Left renal pelvis (tissue), 4 donors: Measurements from ENCODE around the gene HOXD1. TPM values are rescaled to one million over a fixed set of nuclear protein-coding genes. Genes with fewer than 3 reads are reported as not detected.

Source experiments
- DNase-seq, 4 donors: peaks; one replicate each; pipeline ENCODE4 v3.0.0-alpha.2; 2013; ENCODE audit warnings: low read depth in 4 of 4, low spot score in 3 of 4
- polyA plus RNA-seq, 4 donors: library from polyadenylated mRNA; unstranded; fragments of 120-200 nt; gene quantifications; one replicate each; pipeline ENCODE4 v1.2.1, GENCODE V29; 2013; ENCODE audit not compliant: insufficient read length in 4 of 4

Gene HOXD1
- polyA plus RNA-seq, 4 donors: 3.1 to 13.7 (median 8.5) TPM

- DNase-seq: no peak
Observed at GRCh38 chr2:176152350-176153181, 35.9 kb upstream of the HOXD1 start.

- DNase-seq: no peak
Observed at GRCh38 chr2:176154576-176155252, 33.8 kb upstream of the HOXD1 start.

DNA sequence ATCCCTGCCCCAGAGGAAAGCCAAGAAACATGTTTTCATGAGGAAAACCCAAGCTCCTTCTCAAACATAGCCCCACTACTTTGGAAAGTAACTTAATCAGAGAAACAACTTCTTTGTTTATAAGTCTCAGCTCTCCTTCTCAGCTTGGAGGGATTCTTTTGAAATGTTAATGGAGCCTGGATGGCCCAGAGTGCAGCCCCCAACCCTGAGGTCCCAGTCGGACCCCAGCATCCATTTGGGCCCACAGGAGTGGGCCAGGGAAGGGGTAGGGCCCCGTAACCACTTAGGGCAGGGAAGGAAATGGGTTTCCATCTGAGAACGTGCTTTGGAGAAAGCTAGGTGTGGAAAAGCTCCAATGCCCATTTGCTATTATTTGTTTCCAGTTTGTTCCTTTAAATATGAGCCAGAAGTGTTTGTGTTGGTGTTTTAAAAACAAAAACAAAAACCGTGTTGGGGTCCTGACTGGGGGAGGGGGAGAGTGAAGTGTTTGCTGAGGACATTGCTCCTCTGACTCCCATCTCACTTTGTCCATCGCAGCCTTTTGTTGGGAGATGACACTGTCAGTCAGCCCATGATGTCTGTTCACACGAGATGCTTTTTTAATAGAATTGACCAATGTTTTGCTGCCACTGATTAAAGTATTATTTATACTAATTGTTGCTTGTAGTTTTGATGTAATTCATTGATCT is 33.0 kb upstream of the HOXD1 start:
- DNase-seq: no peak

DNA sequence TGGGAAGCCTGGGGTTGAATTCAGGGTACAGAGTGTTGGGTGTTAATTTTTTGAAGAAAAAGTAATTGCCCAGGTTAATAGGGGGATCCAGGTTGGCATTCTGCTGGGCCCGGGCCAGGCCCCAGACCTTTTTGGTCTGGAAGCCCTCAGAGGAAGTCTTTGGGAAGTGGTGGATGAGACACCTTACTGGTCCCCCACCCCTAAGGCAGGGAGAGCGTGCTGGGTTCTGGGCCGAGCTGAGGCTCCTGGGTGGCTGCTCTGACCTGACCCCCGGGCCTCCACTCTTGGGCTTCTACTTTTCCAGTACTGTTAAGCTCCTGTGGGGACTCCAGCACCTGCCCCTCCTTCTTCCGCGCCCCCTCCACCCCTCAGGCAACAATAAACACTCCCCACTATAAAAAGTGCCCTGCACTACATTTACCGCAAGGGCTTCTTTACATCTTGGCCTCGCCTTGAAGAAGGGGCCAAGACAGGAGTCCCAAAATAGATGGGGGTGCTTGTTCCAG is 32.1 kb upstream of the HOXD1 start:
- no peak for DNase-seq

- DNase-seq: no peak
Observed at GRCh38 chr2:176156807-176157498, 31.5 kb upstream of the HOXD1 start, which contains the start of gene HOXD3. Gene HOXD3 (plus strand): TSS chr2:176157307. CDS start chr2:176169115, 11,808 bp downstream.

DNA sequence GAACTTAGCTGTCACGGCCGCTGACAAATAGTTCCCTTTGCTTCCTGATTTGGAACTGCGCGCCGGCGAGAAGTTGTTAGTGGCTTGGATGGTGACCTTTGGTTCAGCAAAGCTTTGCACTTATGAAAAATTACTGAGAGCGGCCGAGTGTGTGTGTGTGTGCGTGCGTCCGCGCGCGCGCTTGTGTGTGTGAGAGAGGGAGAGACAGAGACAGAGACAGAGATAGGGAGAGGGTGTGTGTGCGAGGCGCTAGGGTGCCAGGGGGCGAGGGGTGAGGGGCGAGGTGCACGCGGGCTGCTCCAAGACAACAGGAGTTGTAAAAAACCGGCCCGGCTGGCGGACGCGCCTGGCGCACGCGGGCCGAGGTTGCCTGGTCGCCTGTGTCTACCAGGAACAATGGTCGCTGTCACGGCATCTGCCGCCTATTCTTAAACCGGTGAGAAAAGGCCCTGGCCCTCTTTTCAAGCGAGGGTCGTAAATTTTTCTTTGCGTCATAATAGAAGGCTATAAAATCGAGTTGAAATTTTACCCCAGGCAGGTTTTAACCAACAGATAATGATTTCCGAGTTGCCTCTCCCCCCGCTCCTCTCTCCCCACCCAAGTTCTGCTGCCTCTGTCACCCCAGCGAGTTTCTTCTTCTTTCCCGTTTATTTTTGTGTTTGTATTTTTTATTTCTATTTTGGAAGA is 30.8 kb upstream of the HOXD1 start:
- no peak for DNase-seq

DNA sequence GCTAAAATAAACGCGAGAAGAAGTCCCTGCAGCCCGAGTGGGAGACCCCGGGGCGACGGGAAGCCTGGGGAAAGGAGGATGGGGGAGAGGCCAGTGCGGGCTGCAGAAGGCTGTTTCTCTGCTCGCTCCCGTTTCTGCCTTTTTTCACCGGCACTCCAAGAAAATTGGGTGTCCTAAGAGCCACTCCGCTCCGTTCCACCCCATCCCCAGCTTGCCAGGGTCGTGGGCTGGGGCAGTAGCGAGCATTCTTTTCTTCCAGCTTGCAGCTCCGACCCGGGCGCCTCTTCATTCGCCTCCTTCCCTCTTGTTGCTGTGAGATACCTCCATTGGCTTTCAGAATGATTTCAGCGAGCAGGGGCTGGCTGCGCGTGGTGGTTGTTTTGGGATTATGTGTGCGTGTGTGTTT is 30.3 kb upstream of the HOXD1 start:
- DNase-seq: no peak

GRCh38 chr2:176158855-176159662 is 29.4 kb upstream of the HOXD1 start:
- DNase-seq: no peak

- DNase-seq: no peak
Observed at GRCh38 chr2:176159663-176160250, 28.7 kb upstream of the HOXD1 start.

- no peak for DNase-seq
Observed at GRCh38 chr2:176160251-176160985, 28.1 kb upstream of the HOXD1 start.

DNA sequence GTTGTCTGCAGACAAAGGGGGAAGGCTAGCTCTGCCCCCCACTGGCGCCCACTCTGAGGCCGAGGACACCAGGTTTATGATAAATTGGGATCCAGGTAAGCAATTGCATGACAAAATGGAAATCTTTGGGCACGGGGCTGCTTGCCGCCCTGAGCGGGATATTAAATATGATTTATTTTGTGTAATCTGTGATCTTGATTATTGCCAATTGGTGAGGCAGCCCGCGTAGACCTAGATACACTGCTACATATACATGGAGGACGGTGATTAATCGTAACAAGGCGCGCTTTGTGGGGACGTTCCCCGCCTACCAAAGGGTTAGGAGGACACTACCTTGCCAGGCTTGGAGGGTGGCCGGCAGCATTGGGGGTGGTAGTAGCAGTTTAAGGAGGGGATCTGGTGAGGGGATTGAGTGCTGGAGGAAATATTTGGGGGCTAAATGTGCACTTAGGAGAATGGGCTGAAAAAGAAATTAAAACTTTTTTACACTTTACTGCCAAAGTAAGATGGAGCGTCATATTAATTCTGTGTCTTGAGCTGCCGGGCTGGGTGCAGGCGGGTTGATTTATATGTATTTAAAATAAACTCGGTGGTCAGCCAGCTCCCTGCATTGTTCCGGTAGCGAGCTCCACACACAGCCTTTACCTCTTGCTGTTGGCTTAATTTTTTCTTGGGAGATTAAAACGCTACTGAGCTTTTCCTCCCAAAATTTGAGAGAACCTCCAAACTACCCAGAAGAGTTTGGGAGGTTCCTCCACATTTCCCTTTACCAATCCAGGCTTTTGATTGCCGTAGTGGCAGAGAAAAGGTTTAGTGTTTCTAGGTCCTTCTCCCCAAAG is 27.3 kb upstream of the HOXD1 start:
- no peak for DNase-seq

- DNase-seq: no peak
Observed at GRCh38 chr2:176161825-176162626, 26.4 kb upstream of the HOXD1 start.

DNA sequence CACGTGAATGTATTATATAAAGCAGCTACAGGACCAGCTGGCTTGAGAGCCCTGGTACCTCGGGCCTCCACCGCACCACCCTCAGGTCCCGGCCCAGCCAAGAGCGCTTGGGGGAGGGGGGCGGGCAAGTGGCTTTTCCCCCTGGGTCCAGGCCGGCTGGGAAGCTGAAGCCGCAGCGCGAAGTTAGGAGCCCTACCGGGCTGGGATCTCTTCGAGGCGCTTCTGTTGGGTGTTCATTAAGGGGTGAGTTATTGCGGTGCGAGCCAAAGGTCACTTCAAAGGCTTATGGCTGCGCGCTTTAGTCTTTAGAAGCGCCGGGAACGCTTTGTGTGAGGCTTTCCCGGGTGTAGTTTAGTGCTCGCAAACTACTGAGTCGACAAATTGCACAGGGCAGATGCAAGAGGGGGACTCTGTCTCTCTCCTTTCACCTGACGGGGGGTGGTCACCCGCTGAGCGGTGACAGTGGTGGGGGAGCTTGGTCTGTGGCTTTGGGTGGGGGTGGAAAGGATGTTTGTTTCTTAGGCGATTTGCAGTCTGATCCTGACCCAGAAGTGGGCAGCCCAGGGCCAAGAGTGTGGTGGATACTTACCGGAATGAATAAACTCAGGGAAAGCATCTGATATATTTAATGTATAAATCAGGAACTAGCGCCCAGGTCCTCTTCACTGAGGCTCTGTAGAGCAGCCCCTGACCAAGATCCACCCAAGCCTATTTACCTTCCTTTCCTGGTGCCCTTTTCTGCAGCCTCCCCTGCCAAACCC is 25.4 kb upstream of the HOXD1 start:
- DNase-seq: peak in 1 of 4 donors; percentile 82

GRCh38 chr2:176163672-176164056 is 24.8 kb upstream of the HOXD1 start:
- DNase-seq: no peak

GRCh38 chr2:176164201-176164600 is 24.3 kb upstream of the HOXD1 start:
- DNase-seq: no peak
